WERI-Rb-1 (cell line): ENCODE measurements around the gene CCDC18.

ENCODE experiments used
- DNase-seq: peaks from one replicate; pipeline ENCODE4 v3.0.0-alpha.2; 2020
- H3K27ac ChIP-seq: fragments of 250-450 bp; sonication (Bioruptor Pico); 2 replicates; pipeline ENCODE4 v1.5.1; 2020; ENCODE audit warnings: mild to moderate bottlenecking, moderate library complexity
- H3K27me3 ChIP-seq: fragments of 250-450 bp; sonication (Bioruptor Pico); 2 replicates; pipeline ENCODE4 v1.5.1; 2021; ENCODE audit warnings: mild to moderate bottlenecking, low read depth, moderate library complexity; ENCODE audit not compliant: insufficient read depth, severe bottlenecking
- H3K36me3 ChIP-seq: fragments of 250-450 bp; sonication (Bioruptor Pico); 2 replicates; pipeline ENCODE4 v1.5.1; 2020; ENCODE audit warnings: mild to moderate bottlenecking, moderate library complexity
- H3K4me3 ChIP-seq: 2 replicates; pipeline ENCODE4 v1.5.1; 2011; ENCODE audit warnings: low read depth, mild to moderate bottlenecking, control low read depth, low read length
- H3K9me3 ChIP-seq: fragments of 250-450 bp; sonication (Bioruptor Pico); 2 replicates; pipeline ENCODE4 v1.5.1; 2021; ENCODE audit warnings: mild to moderate bottlenecking, moderate library complexity; ENCODE audit not compliant: severe bottlenecking
- CTCF ChIP-seq: IDR thresholded peaks from 2 replicates; pipeline ENCODE4 v1.5.1; 2011; ENCODE audit warnings: low read depth, mild to moderate bottlenecking, control low read depth, inconsistent platforms, low read length

CCDC18 gene

GRCh38 chr1:93306920-93307319 lies 126.4 kb downstream of the CCDC18 start:
- Histone ChIP-seq H3K36me3 (no peaks in the 10 kb centered on the region), H3K9me3 (no peaks in the 10 kb centered on the region), H3K27me3 (no peaks in the 10 kb centered on the region), H3K27ac (no peak overlapping the region), H3K4me3 (no peak overlapping the region)
- DNase-seq, result no peak
- TF ChIP-seq CTCF, result no peak

- H3K36me3 ChIP-seq, result no peaks in the 10 kb centered on the region
- no peaks in the 10 kb centered on the region for H3K27me3 ChIP-seq
- H3K4me3 ChIP-seq, result no peak overlapping the region
- no peak for DNase-seq
- no peaks in the 10 kb centered on the region for H3K9me3 ChIP-seq
- H3K27ac ChIP-seq, result no peak overlapping the region
- no peak for TF ChIP-seq CTCF
These were observed 132.5 kb downstream of the CCDC18 start for GRCh38 chr1:93313026-93313425.

GRCh38 chr1:93317207-93317606 lies 136.7 kb downstream of the CCDC18 start:
- Histone ChIP-seq H3K36me3 (no peaks in the 10 kb centered on the region), H3K27ac (no peak overlapping the region), H3K27me3 (no peaks in the 10 kb centered on the region), H3K9me3 (no peaks in the 10 kb centered on the region), H3K4me3 (no peak overlapping the region)
- DNase-seq, result no peak
- TF ChIP-seq CTCF, result no peak

- no peaks in the 10 kb centered on the region for H3K9me3 ChIP-seq
- H3K27ac ChIP-seq, result no peak overlapping the region
- no peaks in the 10 kb centered on the region for H3K27me3 ChIP-seq
- no peak for TF ChIP-seq CTCF
- H3K4me3 ChIP-seq, result no peak overlapping the region
- DNase-seq, result no peak
- no peaks in the 10 kb centered on the region for H3K36me3 ChIP-seq
These were observed 137.4 kb downstream of the CCDC18 start for GRCh38 chr1:93317943-93318342.

GRCh38 chr1:93321720-93322119 lies 141.2 kb downstream of the CCDC18 start:
- H3K9me3 ChIP-seq, result no peaks in the 10 kb centered on the region
- no peaks in the 10 kb centered on the region for H3K36me3 ChIP-seq
- DNase-seq, result no peak
- no peak for TF ChIP-seq CTCF
- H3K4me3 ChIP-seq, result no peak overlapping the region
- H3K27me3 ChIP-seq, result no peaks in the 10 kb centered on the region
- H3K27ac ChIP-seq, result no peak overlapping the region

GRCh38 chr1:93322349-93322748 lies 141.8 kb downstream of the CCDC18 start:
- Histone ChIP-seq H3K27ac (no peak overlapping the region), H3K9me3 (no peaks in the 10 kb centered on the region), H3K36me3 (no peaks in the 10 kb centered on the region), H3K4me3 (no peak overlapping the region), H3K27me3 (no peaks in the 10 kb centered on the region)
- no peak for TF ChIP-seq CTCF
- DNase-seq, result no peak
